ENCODE results near the gene SLC26A4.

The SLC26A4 gene

GRCh38 chr7:107725138-107725740 is 64.6 kb downstream of the SLC26A4 start:
- no peaks in the 10 kb centered on the region for H3K9me3 Mint-ChIP-seq
- H3K4me1 Mint-ChIP-seq, result no peaks in the 10 kb centered on the region
- peaks cover 32% of the 10 kb centered on the region for H3K27me3 Mint-ChIP-seq (ENCODE audit: low read depth, poor library complexity)
- no peak overlapping the region for H3K27ac Mint-ChIP-seq
- no peak overlapping the region for H3K4me3 Mint-ChIP-seq
- DNase-seq, result peak; percentile 27
- H3K36me3 Mint-ChIP-seq (ENCODE audit: low read depth), result no peaks in the 10 kb centered on the region
- TF ChIP-seq, protein P1, sequence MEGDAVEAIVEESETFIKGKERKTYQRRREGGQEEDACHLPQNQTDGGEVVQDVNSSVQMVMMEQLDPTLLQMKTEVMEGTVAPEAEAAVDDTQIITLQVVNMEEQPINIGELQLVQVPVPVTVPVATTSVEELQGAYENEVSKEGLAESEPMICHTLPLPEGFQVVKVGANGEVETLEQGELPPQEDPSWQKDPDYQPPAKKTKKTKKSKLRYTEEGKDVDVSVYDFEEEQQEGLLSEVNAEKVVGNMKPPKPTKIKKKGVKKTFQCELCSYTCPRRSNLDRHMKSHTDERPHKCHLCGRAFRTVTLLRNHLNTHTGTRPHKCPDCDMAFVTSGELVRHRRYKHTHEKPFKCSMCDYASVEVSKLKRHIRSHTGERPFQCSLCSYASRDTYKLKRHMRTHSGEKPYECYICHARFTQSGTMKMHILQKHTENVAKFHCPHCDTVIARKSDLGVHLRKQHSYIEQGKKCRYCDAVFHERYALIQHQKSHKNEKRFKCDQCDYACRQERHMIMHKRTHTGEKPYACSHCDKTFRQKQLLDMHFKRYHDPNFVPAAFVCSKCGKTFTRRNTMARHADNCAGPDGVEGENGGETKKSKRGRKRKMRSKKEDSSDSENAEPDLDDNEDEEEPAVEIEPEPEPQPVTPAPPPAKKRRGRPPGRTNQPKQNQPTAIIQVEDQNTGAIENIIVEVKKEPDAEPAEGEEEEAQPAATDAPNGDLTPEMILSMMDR (IDR thresholded peaks at IDR 0.05), result peak; percentile 80

- H3K4me3 Mint-ChIP-seq, result no peak overlapping the region
- H3K9me3 Mint-ChIP-seq, result no peaks in the 10 kb centered on the region
- H3K27me3 Mint-ChIP-seq (ENCODE audit: low read depth, poor library complexity), result peaks cover 32% of the 10 kb centered on the region
- H3K27ac Mint-ChIP-seq, result no peak overlapping the region
- DNase-seq, result no peak
- TF ChIP-seq, protein P1 (IDR thresholded peaks at IDR 0.05), result no peak
- no peaks in the 10 kb centered on the region for H3K36me3 Mint-ChIP-seq (ENCODE audit: low read depth)
- H3K4me1 Mint-ChIP-seq, result no peaks in the 10 kb centered on the region
Measured at GRCh38 chr7:107726356-107727130, 65.9 kb downstream of the SLC26A4 start.

DNA sequence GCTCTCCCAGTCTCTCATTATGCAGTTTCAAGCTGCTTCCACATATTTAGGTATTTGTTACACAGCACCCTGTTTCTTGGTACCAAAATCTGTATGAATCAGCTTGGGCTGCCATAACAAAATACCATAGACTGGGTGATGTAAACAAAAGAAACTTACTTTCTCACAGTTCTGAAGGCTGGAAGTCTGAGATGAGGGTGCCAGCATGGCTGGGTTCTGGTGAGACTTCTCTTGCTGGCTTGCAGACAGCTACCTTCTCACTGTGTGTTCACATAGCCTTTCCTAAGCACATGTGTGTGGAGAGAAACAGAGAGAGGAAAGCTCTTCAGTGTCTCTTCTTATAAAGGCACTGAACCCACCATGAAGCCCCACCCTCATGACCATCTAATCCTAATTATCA is 67.6 kb downstream of the SLC26A4 start:
- Mint-ChIP-seq H3K36me3 (ENCODE audit: low read depth) (no peaks in the 10 kb centered on the region), H3K4me3 (no peak overlapping the region), H3K9me3 (peaks cover 10% of the 10 kb centered on the region), H3K27ac (no peak overlapping the region), H3K27me3 (ENCODE audit: low read depth, poor library complexity) (peaks cover 32% of the 10 kb centered on the region), H3K4me1 (no peaks in the 10 kb centered on the region)
- TF ChIP-seq, protein P1 (IDR thresholded peaks at IDR 0.05), result no peak
- DNase-seq, result no peak

DNA sequence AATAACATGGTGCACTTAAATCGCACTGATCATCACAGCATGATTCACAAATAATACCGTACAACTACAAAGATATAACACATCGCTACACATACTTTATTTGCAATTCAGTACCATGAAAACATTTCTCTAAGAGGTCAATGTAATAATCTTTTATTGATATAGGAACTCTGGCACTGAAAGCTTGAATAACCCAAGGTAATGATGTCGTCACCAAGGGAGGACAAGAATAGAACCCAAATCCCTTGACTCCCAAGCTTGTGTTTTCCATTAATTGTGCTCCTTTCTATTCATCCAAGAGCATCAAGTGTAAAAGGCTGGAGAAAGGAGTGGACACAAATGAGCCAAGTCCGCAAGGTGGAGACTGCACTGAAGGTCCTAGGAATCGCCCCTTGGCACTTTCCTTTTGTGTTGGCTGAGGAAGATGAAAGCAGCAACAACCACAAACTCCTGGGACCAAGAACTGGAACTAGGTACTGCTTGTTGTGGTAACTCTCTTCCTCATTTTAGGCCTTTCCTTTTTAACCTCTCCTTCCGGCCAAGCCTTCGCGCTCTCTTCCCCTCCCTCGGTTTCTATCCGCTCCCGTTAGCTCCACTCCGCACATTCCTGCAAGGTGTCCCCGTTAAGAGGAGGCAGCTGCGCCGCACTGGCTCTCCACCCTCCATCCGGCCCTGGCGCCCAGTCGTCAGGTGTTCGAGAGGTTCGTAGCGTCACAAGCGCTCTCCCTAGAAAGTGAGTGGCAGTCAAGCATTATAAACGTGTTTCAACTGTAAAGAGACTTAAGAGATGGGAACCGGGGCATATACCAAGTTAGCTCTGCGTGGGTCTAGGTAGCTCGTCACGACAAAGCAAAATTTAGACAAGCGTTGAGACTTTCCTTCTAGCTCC is 82.3 kb downstream of the SLC26A4 start:
- H3K36me3 Mint-ChIP-seq (ENCODE audit: low read depth), result no peaks in the 10 kb centered on the region
- DNase-seq, result peak; percentile 59
- H3K9me3 Mint-ChIP-seq, result no peaks in the 10 kb centered on the region
- H3K4me3 Mint-ChIP-seq, result peak overlapping the region; percentile 96
- H3K27ac Mint-ChIP-seq, result peak overlapping the region; percentile 99
- H3K4me1 Mint-ChIP-seq, result peaks cover 26% of the 10 kb centered on the region
- H3K27me3 Mint-ChIP-seq (ENCODE audit: low read depth, poor library complexity), result peaks cover 24% of the 10 kb centered on the region
- TF ChIP-seq, protein P1 (IDR thresholded peaks at IDR 0.05), result no peak

DNA sequence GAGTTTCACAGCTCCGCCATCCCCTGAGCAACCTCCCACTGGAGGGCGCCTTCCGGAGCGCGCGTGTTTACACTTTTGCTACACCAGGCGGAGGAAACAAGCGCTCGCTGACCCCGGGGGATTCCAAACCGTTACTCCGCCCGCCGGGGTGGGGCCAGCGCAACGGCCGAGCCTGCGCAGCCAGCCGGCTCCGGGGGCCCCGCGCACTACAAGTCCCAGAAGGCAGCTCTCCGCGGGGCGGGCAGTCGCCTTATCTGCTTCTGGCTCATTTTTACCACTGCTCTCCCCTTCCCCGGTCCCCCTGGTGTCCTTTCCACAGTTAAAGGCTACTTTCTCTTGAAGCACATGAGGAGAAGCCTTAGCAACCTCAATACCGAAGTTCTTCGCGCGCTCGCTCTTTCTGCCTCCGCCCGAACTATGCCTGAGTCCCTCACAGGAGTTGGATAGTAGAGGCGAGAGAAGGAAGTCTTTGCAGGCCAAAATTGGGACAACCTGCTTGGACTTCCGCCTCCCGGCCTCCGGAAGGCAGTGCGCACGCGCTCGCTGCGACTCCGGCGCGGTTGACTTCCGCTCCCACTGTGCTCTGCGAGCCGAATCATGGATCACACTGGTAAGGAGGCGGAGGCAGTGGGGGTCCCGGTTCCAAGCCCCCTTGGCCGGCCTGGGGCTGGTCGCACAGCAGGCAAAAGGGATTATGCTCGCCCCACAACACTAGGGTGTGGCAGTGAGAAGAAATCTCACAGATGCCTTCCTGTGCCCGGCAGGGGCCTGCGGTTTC is 83.1 kb downstream of the SLC26A4 start, which contains the start of gene CBLL1:
Gene CBLL1, plus strand, starts transcription at position 576 of the 778 bp plus-strand sequence. Its CDS starts 22 bp downstream, at position 598.
- Mint-ChIP-seq H3K27ac (peak within 1 kb of the TSS; percentile 100), H3K9me3 (no peaks in the 10 kb centered on the region), H3K4me3 (peak within 1 kb of the TSS; percentile 96), H3K27me3 (ENCODE audit: low read depth, poor library complexity) (peaks cover 20% of the 10 kb centered on the region), H3K36me3 (ENCODE audit: low read depth) (peaks cover 5% of the 10 kb centered on the region), H3K4me1 (peaks cover 26% of the 10 kb centered on the region)
- TF ChIP-seq, protein P1 (IDR thresholded peaks at IDR 0.05), result peak; percentile 52
- DNase-seq, result peak; percentile 96

Data from nephron progenitor cell (in vitro differentiated cells).